SH-SY5Y (cell line): ENCODE data around the gene ROPN1.

Source experiments
- GATA2 ChIP-seq: IDR thresholded peaks from 2 replicates; pipeline ENCODE4 v1.6.1; 2011; ENCODE audit warnings: mild to moderate bottlenecking, low read depth, low read length
- GATA3 ChIP-seq: IDR thresholded peaks from 2 replicates; pipeline ENCODE4 v1.6.1; 2011; ENCODE audit warnings: low read depth, mild to moderate bottlenecking, low read length, moderate library complexity

DNA sequence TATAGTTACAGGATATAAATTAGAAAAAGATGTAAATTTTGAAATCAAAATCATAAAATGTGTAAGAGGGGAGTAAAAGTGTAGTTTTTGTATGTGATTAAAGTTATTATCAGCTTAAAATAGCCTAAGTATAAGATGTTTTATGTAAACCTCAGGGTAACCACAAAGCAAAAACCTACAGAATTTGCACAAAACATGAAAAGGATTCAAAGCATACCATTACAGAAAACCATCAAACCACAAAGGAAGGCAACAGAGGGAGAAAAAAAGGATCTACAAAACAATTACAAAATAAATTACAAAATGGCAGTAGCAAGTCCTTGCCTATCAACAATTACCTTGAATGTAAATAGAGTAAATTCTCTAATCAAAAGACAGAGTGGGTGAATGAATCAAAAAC lies 71.1 kb downstream of the ROPN1 start:
- no peak for TF ChIP-seq GATA3
- no peak for TF ChIP-seq GATA2
